NCI-H446 treated with DMSO at 0.1 percent for 48 hours (cell line): ENCODE measurements around the gene C2CD3.
"Not testable (repeated sequence)": the region's sequence is repeated elsewhere in the genome, so short reads cannot be mapped to it uniquely, and the experiment has no call there.

Source experiments
- DNase-seq: peaks from one replicate; lab custom pipeline; 2025; lab: John Stamatoyannopoulos, UW

The C2CD3 gene

GRCh38 chr11:74120260-74121035, 50.4 kb downstream of the C2CD3 start:
- not testable (repeated sequence) for DNase-seq

- no peak for DNase-seq
Measured at GRCh38 chr11:74116719-74117118, 54.1 kb downstream of the C2CD3 start.

GRCh38 chr11:74112877-74113276, 57.9 kb downstream of the C2CD3 start:
- no peak for DNase-seq

- DNase-seq: no peak
Measured at GRCh38 chr11:74106124-74106523, 64.7 kb downstream of the C2CD3 start.

GRCh38 chr11:74102321-74102720, 68.5 kb downstream of the C2CD3 start:
- DNase-seq: no peak

GRCh38 chr11:74100735-74101134, 70.1 kb downstream of the C2CD3 start:
- DNase-seq: no peak

GRCh38 chr11:74100231-74100630, 70.6 kb downstream of the C2CD3 start:
- DNase-seq: no peak

- no peak for DNase-seq
Measured at GRCh38 chr11:74097686-74098237, 73.0 kb downstream of the C2CD3 start.

- DNase-seq: no peak
Measured at GRCh38 chr11:74094393-74094792, 76.4 kb downstream of the C2CD3 start.

- no peak for DNase-seq
Measured at GRCh38 chr11:74092425-74092824, 78.4 kb downstream of the C2CD3 start.

GRCh38 chr11:74091549-74091948, 79.3 kb downstream of the C2CD3 start:
- no peak for DNase-seq

GRCh38 chr11:74090701-74091100, 80.1 kb downstream of the C2CD3 start:
- DNase-seq: no peak

GRCh38 chr11:74086242-74086884, 84.4 kb downstream of the C2CD3 start:
- DNase-seq: no peak

- no peak for DNase-seq
Measured at GRCh38 chr11:74085542-74085892, 85.3 kb downstream of the C2CD3 start.

GRCh38 chr11:74084796-74085541, 85.8 kb downstream of the C2CD3 start:
- no peak for DNase-seq

- not testable (repeated sequence) for DNase-seq
Measured at GRCh38 chr11:74083927-74084326, 86.9 kb downstream of the C2CD3 start.

- no peak for DNase-seq
Measured at GRCh38 chr11:74081428-74081827, 89.4 kb downstream of the C2CD3 start.

- DNase-seq: no peak
Measured at GRCh38 chr11:74077193-74077592, 93.6 kb downstream of the C2CD3 start.

- DNase-seq: no peak
Measured at GRCh38 chr11:74072721-74073120, 98.1 kb downstream of the C2CD3 start.

GRCh38 chr11:74072286-74072685, 98.5 kb downstream of the C2CD3 start:
- no peak for DNase-seq

GRCh38 chr11:74070723-74071492, 99.9 kb downstream of the C2CD3 start:
- peak; percentile 27 for DNase-seq
